ENCODE data around the gene CACYBP. TPM values are rescaled to one million over a fixed set of nuclear protein-coding genes. Genes with fewer than 3 reads are reported as not detected.

The CACYBP gene
- total and polyA plus RNA-seq, 8 donors = 16.5 to 317 (median 64.1) TPM

GRCh38 chr1:174975764-174976163 lies 24.0 kb upstream of the CACYBP start:
- intact Hi-C loops (cut with DNase I; ENCODE audit: low total_unique reads) = no loop called here
- Histone ChIP-seq H3K9me3 (no peaks in the 10 kb centered on the region), H3K27me3 (no peaks in the 10 kb centered on the region), H3K36me3 (peaks cover 5 to 51% (median 26%) of the 10 kb centered on the region in 4 donors), H3K27ac (no peak overlapping the region), H3K4me3 (no peak overlapping the region), H3K4me1 (peaks cover 6 to 19% (median 13%) of the 10 kb centered on the region in 4 donors)
- 87 to 98% (median 92%) methylated on average over 1 of the region's 1 CpG for WGBS, 5 donors
- no peak for DNase-seq
- TF ChIP-seq, protein P1, sequence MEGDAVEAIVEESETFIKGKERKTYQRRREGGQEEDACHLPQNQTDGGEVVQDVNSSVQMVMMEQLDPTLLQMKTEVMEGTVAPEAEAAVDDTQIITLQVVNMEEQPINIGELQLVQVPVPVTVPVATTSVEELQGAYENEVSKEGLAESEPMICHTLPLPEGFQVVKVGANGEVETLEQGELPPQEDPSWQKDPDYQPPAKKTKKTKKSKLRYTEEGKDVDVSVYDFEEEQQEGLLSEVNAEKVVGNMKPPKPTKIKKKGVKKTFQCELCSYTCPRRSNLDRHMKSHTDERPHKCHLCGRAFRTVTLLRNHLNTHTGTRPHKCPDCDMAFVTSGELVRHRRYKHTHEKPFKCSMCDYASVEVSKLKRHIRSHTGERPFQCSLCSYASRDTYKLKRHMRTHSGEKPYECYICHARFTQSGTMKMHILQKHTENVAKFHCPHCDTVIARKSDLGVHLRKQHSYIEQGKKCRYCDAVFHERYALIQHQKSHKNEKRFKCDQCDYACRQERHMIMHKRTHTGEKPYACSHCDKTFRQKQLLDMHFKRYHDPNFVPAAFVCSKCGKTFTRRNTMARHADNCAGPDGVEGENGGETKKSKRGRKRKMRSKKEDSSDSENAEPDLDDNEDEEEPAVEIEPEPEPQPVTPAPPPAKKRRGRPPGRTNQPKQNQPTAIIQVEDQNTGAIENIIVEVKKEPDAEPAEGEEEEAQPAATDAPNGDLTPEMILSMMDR (IDR thresholded peaks at IDR 0.05) = no peak
- no peak for TF ChIP-seq POLR2A (IDR thresholded peaks at IDR 0.05)

- Histone ChIP-seq H3K27ac (peak overlapping the region in 1 of 5 donors; percentile 6), H3K4me1 (peaks cover 4 to 15% (median 8%) of the 10 kb centered on the region in 4 donors), H3K4me3 (no peak overlapping the region), H3K36me3 (peaks cover 5 to 57% (median 26%) of the 10 kb centered on the region in 4 donors), H3K27me3 (no peaks in the 10 kb centered on the region), H3K9me3 (no peaks in the 10 kb centered on the region)
- TF ChIP-seq POLR2AphosphoS5 (IDR thresholded peaks at IDR 0.05) (no peak), EP300 (IDR thresholded peaks at IDR 0.05) (no peak), POLR2A (IDR thresholded peaks at IDR 0.05) (no peak)
- TF ChIP-seq, protein P1 (IDR thresholded peaks at IDR 0.05) = no peak
- no peak for DNase-seq
- intact Hi-C loops (cut with DNase I; ENCODE audit: low total_unique reads) = no loop called here
- 75 to 82% (median 79%) methylated on average over 4 of the region's 4 CpGs for WGBS, 5 donors
Observed at GRCh38 chr1:174976436-174977108, 23.2 kb upstream of the CACYBP start.

DNA sequence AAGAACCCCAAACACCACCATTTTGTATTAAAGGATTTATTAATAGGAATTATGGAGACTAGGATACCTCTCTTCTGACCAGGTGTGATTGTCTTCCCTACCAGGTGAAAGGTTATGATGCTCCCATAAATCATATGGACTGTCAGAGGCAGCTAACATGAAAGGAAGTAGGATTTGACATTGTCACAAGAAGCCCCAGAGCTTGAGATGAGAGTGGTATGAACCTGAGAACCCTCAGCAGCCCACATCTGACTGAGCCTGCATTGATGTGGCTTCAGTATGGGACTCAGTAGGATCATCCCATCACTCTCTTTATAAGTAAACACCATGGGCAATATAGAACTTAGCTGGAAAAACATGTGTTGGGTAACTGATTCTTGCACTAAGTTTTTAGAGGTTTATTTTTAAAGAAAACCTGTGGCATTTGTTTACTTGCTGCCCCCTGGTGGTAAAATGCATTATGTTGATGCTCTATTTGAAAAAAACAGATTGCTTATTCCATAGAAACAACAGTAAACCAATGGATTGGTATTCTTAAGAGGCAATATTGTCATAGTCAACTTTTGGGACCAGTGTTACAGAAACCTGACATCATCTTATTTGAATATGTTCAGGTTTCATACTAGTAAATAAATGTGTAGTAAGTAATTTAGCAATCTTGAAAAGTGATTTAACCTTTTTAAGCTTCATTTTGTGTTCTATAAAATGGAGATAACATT lies 16.6 kb upstream of the CACYBP start:
- peak in 1 of 2 donors; percentile 66 for DNase-seq
- peaks cover 5 to 59% (median 39%) of the 10 kb centered on the region in 4 donors for H3K36me3 ChIP-seq
- H3K27ac ChIP-seq = no peak overlapping the region
- no peaks in the 10 kb centered on the region for H3K9me3 ChIP-seq
- H3K27me3 ChIP-seq = no peaks in the 10 kb centered on the region
- intact Hi-C loops (cut with DNase I; ENCODE audit: low total_unique reads) = loop anchor here (10.0 kb wide), 1 partner anchor 208 kb away; no protein-coding TSS in a partner anchor
- H3K4me3 ChIP-seq = no peak overlapping the region
- H3K4me1 ChIP-seq = no peaks in the 10 kb centered on the region
- TF ChIP-seq EP300 (IDR thresholded peaks at IDR 0.05) (no peak), POLR2A (IDR thresholded peaks at IDR 0.05) (no peak), POLR2AphosphoS5 (IDR thresholded peaks at IDR 0.05) (no peak)
- TF ChIP-seq, protein P1 (IDR thresholded peaks at IDR 0.05) = peak in 5 of 7 experiments; percentile 16 to 72 (median 43)

- TF ChIP-seq POLR2AphosphoS5 (IDR thresholded peaks at IDR 0.05) (no peak), EP300 (IDR thresholded peaks at IDR 0.05) (no peak), POLR2A (IDR thresholded peaks at IDR 0.05) (no peak)
- TF ChIP-seq, protein P1 (IDR thresholded peaks at IDR 0.05) = no peak
- intact Hi-C loops (cut with DNase I; ENCODE audit: low total_unique reads) = loop anchor here (10.0 kb wide), 1 partner anchor 210 kb away; no protein-coding TSS in a partner anchor
- H3K9me3 ChIP-seq = no peaks in the 10 kb centered on the region
- WGBS, 5 donors = 93 to 99% (median 97%) methylated on average over 4 of the region's 4 CpGs
- H3K36me3 ChIP-seq = peaks cover 0 to 44% (median 25%) of the 10 kb centered on the region in 4 donors
- peaks cover 5 to 9% (median 7%) of the 10 kb centered on the region in 4 donors for H3K4me1 ChIP-seq
- no peaks in the 10 kb centered on the region for H3K27me3 ChIP-seq
- no peak for DNase-seq
- H3K27ac ChIP-seq = no peak overlapping the region
- H3K4me3 ChIP-seq = no peak overlapping the region
Observed at GRCh38 chr1:174984952-174985351, 14.8 kb upstream of the CACYBP start.

Data from stomach (tissue), 9 donors.